Chondrocyte (in vitro differentiated cells): ENCODE data around the gene TMEM270. TPM values are rescaled to one million over a fixed set of nuclear protein-coding genes. Genes with fewer than 3 reads are reported as not detected.

Experiments used
- DNase-seq: peaks from one replicate; pipeline ENCODE4 v3.0.0; 2021; ENCODE audit warnings: mixed read lengths, low spot score
- H3K27ac Mint-ChIP-seq: one replicate; pipeline ENCODE4 v1.8.0; 2021; ENCODE audit warnings: mild to moderate bottlenecking, moderate library complexity, mixed read lengths; ENCODE audit not compliant: unreplicated experiment
- H3K27me3 Mint-ChIP-seq: 2 replicates; pipeline ENCODE4 v1.8.0; 2021; ENCODE audit warnings: low read depth, mixed read lengths
- H3K36me3 Mint-ChIP-seq: 2 replicates; pipeline ENCODE4 v1.8.0; 2021; ENCODE audit warnings: low read depth, mixed read lengths
- H3K4me1 Mint-ChIP-seq: 2 replicates; pipeline ENCODE4 v1.8.0; 2021; ENCODE audit warnings: low read depth, mild to moderate bottlenecking, mixed read lengths
- H3K4me3 Mint-ChIP-seq: one replicate; pipeline ENCODE4 v1.8.0; 2021; ENCODE audit warnings: mild to moderate bottlenecking, moderate library complexity, mixed read lengths; ENCODE audit not compliant: unreplicated experiment
- H3K9me3 Mint-ChIP-seq: 2 replicates; pipeline ENCODE4 v1.8.0; 2021; ENCODE audit warnings: low read depth, mixed read lengths
- CTCF ChIP-seq: fragments of 200-600 bp; sonication (generic); IDR thresholded peaks from 2 replicates; pipeline ENCODE4 v1.5.0; 2021; ENCODE audit warnings: antibody characterized with exemption, mild to moderate bottlenecking, moderate library complexity
- total RNA-seq: library from RNA; stranded (reverse); gene quantifications from 3 replicates; pipeline ENCODE4 v1.2.1, GENCODE V29; 2021

Gene TMEM270
- total RNA-seq, 1 donor from 2014 or later = 0.25 TPM

DNA sequence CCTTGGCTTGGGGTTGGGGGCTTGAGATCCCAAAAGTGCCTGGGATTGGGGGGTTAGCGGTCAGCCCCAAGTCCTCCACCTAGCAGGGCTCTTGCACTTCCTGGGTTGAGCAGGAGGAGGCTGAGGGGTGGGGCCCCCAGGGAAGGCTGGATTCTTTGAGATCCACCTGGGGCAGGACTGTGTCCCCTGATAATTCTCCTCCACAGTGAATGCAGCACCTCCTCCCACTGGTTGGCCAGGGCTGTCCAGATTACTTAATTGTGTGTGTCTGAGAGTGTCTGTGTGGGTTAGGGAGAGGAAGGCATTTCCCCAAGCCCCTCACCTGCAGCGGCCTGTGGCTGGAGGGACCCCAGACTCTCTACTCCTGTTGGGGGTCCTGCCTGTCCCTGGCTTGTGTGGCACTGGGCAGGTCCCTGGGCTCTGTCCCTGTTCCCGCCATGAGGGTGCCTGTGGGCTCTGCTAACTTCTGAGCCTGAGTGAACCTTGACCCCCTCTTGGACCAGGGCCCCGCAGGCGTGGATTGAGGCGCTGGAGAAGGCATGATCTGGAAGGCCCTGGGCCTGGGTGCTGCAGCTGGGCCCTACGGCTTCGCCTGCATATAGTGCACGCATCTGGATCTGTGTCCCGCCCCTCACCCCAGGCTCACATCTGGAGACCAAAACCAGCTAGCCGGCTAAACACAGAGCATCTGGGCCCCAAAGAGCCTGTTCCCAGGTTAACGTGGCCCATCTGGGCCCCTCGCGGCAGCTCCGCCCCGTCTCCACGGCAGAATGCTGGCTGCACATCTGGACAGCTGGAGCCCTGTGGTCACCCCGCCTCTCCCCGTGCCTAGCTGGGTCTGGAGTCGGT, 10.4 kb downstream of the TMEM270 start:
- DNase-seq = no peak

DNA sequence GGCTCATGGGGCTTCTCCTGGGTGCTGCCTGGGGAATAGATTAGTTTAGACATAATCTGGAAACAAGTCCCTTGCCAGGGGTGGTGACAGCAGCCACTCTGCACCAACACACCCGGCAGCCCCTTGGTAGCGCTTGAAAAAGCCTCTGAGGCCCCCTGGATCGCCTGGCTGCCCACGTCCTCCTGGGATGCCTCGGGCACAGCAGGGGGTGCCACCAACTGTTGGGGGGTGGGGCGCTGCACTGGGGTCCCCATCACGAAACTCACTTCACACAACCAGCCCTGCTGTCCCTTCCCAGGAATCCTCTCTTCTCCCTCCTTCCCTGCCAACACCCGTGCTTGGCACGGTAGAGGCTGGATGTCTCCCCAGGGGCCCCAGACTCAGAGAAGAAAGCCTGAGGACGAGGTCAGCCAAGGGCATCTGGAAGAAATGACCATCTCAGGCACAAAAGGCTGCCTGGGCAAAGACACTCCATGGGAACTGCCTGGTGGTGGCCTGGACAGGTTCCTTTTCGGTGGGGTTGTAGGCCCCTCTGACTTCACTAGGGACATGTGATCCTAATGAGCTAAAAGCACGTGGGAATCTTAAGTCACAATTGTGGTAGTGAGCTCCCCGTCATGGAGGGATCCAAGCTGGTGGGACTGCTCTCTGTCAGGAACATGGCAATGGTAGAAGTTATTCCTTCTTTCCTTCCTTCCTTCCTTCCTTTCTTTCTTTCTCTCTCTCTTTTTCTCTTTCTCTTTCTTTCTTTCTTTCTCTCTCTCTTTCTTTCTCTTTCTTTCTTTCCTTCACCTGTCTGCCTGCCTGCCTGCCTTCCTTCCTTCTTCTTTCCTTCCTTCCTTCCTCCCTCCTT, 11.3 kb downstream of the TMEM270 start:
- Mint-ChIP-seq H3K9me3 (no peaks in the 10 kb centered on the region), H3K27ac (peak overlapping the region; percentile 68), H3K4me3 (no peak overlapping the region), H3K27me3 (no peaks in the 10 kb centered on the region), H3K4me1 (peaks cover 49% of the 10 kb centered on the region), H3K36me3 (no peaks in the 10 kb centered on the region)
- no peak for DNase-seq
- no peak for TF ChIP-seq CTCF

More for the DNA sequence above, 10.4 kb downstream of the TMEM270 start:
- H3K4me1 Mint-ChIP-seq = peaks cover 49% of the 10 kb centered on the region
- H3K9me3 Mint-ChIP-seq = no peaks in the 10 kb centered on the region
- H3K27ac Mint-ChIP-seq = peak overlapping the region; percentile 57
- H3K4me3 Mint-ChIP-seq = no peak overlapping the region
- H3K27me3 Mint-ChIP-seq = no peaks in the 10 kb centered on the region
- no peak for TF ChIP-seq CTCF
- no peaks in the 10 kb centered on the region for H3K36me3 Mint-ChIP-seq

DNA sequence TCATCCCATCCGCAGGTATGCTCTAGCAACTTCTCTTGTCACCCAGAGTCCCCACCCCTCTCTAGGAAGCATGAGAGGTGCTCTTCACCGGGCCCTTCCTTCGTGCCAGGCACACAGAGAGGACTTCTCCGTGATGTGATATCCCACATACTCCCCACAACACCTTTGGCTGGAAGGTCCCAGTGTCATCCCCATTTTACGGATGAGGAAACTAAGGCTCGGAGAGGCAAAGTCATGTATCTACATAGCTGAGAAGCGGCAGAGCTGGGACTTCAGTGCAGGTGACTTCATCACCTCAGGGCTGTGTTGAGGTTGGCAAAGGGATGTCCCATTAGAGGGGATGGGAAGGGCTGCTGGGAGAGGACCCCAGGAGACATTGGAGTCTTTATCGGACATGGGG, 15.4 kb downstream of the TMEM270 start:
- no peak for TF ChIP-seq CTCF
- no peak overlapping the region for H3K4me3 Mint-ChIP-seq
- H3K4me1 Mint-ChIP-seq = peaks cover 32% of the 10 kb centered on the region
- H3K9me3 Mint-ChIP-seq = no peaks in the 10 kb centered on the region
- DNase-seq = no peak
- H3K36me3 Mint-ChIP-seq = no peaks in the 10 kb centered on the region
- H3K27me3 Mint-ChIP-seq = no peaks in the 10 kb centered on the region
- H3K27ac Mint-ChIP-seq = no peak overlapping the region

DNA sequence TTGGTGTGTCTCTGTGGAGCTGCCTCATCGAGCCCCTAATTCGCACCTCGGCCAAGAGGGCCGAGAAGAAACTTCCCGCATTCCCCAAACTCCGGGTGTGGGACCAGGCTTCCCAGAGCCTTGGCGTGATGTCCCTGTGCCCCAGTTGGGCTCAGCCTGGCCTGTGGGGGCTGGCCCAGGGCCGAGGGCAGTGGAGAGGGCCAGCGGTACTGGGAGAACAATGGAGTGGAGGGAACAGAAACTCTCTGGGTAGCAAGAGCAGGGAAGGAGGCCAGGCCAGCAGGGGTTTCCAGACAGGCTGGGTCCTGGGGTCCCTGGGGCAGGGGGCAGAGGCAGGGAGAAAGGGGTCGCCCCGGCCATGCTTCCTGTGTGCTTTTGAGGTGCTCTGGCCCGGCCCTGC, 16.0 kb downstream of the TMEM270 start:
- no peak for TF ChIP-seq CTCF
- peaks cover 31% of the 10 kb centered on the region for H3K4me1 Mint-ChIP-seq
- H3K27me3 Mint-ChIP-seq = no peaks in the 10 kb centered on the region
- no peaks in the 10 kb centered on the region for H3K36me3 Mint-ChIP-seq
- H3K9me3 Mint-ChIP-seq = no peaks in the 10 kb centered on the region
- no peak overlapping the region for H3K27ac Mint-ChIP-seq
- DNase-seq = no peak
- H3K4me3 Mint-ChIP-seq = no peak overlapping the region

DNA sequence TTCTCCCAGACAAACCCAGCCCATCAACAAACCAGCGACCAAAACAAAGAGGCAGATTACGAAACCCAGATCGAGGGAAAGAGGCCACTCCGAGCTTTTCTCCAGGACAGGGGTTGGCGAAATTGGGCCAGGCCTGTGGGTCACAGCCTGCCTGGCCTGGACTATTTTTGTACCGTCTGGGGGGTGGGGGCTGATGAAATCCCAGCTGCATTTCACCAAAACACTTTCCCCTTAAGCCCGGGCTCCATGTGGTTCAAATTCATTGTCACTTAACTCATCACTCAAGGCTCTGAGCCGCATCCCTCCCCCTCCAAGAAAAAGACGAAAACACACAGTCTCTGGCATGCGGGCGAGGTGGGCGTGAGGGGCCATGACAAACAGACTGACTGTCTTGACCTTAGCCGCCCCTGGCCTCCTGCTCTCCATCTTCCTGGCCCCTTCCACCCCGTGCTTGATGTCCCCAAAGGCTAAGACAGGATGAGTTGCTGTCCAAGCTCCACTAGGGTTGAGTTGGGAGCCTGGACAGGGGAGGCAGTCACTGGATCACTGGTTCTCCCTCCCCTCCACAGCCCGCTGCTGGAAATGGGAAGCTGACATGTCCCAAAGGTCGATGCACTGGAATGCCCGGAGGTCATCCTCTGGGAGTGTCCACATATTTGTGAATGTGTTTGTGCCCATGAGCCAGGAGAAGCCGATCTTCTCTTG, 19.2 kb downstream of the TMEM270 start:
- no peak for TF ChIP-seq CTCF
- Mint-ChIP-seq H3K9me3 (no peaks in the 10 kb centered on the region), H3K27me3 (no peaks in the 10 kb centered on the region), H3K27ac (peak overlapping the region; percentile 80), H3K36me3 (no peaks in the 10 kb centered on the region), H3K4me1 (peaks cover 30% of the 10 kb centered on the region), H3K4me3 (no peak overlapping the region)
- no peak for DNase-seq
